HG02884 (cell line): ENCODE data around the gene AKAP10.
"Not testable (repeated sequence)": the region's sequence is repeated elsewhere in the genome, so short reads cannot be mapped to it uniquely, and the experiment has no call there.

ENCODE experiments used
- ATAC-seq: cut with Tn5 transposase; IDR thresholded peaks from one replicate; pipeline ENCODE4 v1.9.1; 2021; ENCODE audit warnings: mild to moderate bottlenecking, moderate library complexity; ENCODE audit not compliant: unreplicated experiment

AKAP10 gene

DNA sequence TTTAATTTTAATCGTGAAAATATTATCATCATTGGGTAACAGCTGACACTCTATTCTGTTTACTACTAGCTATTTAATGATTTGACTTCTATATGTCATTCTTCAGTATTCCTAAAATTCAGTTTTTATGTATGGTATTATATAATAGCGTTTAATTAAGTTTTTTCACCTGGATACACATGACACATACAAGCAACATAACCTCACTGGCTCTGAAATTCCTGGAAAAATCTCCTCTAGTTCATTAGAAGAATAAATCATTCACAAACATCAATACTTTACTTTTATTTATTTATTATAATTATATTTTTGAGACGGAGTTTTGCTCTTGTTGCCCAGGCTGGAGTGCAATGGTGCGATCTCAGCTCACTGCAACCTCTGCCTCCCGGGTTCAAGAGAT is 44.0 kb downstream of the AKAP10 start:
- no peak for ATAC-seq

GRCh38 chr17:19933221-19933620 is 44.4 kb downstream of the AKAP10 start:
- ATAC-seq = no peak

GRCh38 chr17:19928299-19928698 is 49.3 kb downstream of the AKAP10 start:
- no peak for ATAC-seq

- ATAC-seq = no peak
These were observed 62.2 kb downstream of the AKAP10 start for GRCh38 chr17:19915245-19915978.

GRCh38 chr17:19911033-19911432 is 66.6 kb downstream of the AKAP10 start:
- no peak for ATAC-seq

DNA sequence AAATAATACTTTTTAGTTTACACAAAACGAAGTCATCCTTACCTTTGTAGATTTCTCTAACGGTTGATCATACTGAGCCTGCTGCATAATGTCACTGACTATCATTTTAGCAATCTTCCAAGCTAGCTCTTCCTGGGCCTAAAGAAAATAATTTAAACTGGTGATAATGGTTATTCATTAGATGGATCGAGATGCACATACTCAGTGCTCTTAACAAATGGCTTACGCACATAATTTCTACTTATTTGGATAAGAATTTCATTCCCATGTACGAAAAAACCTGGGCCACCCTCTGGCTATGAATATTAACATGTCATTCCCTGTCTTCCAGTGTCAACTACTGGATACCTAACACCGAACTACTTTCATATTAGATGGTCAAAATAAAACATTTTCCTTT is 68.5 kb downstream of the AKAP10 start:
- ATAC-seq = no peak

GRCh38 chr17:19905502-19905901 is 72.1 kb downstream of the AKAP10 start:
- no peak for ATAC-seq

GRCh38 chr17:19904924-19905323 is 72.7 kb downstream of the AKAP10 start:
- ATAC-seq = no peak

DNA sequence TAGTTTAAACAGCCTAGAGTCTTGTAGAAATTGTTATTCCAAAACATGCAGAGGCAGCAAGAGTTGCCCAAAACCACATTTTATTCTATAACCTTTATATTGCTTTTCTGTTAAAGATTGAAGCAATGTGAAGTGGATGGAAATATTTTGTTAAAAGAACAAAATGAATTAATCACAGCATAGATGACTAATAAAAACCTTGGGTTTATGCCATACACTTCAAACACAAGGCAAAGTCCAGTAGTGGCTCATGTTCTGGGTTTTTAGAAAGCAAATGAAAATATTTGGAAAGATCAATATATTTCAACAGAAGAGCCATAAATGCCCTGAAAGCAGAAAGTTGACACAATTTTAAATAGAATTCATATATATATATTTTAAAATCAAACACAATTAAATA is 73.2 kb downstream of the AKAP10 start:
- ATAC-seq = no peak

DNA sequence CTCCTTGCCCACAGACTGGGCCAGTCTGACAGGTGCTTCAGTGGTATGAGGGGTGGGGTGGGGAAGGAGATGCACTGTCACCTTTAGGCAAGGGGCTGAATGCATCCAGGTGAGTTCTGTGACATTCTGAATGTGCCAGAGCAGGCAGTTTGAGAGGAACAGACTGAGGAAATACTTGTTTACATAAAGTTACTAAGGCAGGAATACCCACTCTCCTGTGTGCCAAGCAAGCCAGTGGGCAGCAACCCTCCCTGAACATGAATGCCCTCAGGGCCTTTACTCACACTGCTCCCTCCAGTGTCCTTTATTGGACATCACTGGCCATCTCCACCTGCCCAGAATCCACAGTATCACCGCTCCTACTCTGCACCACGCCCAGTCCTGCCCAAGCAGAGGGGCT is 76.8 kb downstream of the AKAP10 start:
- ATAC-seq = no peak

DNA sequence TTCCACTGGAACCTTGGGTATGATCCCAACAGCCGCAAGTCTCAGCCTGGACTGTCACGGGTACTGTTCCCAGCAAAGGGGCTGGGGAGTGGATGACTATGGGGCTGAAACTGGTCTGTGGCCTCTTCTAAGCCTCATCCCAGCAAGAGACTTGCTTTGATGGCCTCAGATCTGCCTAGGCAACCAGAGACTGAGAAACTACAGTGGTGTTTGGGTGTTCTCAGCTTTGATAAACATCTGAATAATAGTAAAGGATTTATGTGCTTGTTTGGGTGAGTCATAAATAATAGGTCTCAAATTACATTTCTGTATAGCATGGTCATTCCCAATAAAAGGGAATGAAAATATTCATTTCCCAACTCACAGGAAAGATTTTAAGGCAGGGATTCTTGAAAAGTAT is 79.7 kb downstream of the AKAP10 start:
- ATAC-seq = no peak

- no peak for ATAC-seq
These were observed 80.4 kb downstream of the AKAP10 start for GRCh38 chr17:19897090-19897837.

- no peak for ATAC-seq
These were observed 80.9 kb downstream of the AKAP10 start for GRCh38 chr17:19896679-19897078.

GRCh38 chr17:19890554-19890953 is 87.1 kb downstream of the AKAP10 start:
- ATAC-seq = not testable (repeated sequence)

GRCh38 chr17:19890001-19890400 is 87.6 kb downstream of the AKAP10 start:
- not testable (repeated sequence) for ATAC-seq

GRCh38 chr17:19886116-19886515 is 91.5 kb downstream of the AKAP10 start:
- ATAC-seq = no peak

DNA sequence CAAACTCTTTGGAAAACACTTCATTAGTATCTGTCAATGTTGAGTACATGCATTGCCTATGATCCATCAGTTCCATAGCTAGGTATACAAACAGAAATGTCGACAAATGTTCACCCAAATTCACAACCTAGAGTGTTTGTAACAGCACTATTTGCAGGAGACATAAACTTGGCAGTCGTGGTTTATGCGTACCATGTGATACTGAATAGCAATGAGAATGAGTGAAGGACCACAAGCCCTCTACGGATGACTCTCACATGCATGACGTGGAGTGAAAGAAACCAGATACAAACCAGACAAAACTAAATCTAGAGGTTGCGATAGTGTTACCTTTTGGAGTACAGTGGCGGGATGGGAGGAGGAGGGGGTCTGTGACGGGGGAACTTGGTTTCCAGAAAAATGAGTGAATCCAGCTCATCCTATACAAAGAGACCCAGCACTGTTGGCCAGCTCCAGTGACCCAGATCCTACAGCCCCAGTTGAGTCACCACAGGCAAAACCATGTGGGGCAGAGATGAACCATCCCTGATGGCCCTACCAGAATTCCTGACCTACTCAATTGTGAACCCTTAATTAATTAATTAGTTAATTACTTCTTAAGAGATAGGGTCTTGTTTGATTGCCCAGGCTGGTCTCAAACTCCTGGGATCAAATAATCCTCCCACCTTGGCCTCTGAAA is 94.0 kb downstream of the AKAP10 start:
- no peak for ATAC-seq

DNA sequence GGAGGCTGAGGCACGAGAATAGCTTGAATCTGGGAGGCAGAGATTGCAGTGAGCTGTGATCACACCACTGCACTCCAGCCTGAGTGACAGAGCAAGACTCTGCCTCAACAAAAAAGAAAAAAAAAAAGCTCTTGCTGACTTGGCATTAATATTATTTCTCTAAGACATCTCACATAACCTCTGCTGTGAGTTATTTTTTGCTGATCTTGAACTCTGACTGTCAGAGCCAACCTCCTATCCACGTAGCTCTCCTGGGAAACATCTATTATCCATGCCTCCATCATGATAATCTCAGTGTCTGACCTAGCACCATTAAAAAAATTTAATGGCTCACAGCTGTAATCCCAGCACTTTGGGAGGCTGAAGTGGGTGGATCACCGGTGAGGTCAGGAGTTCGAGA is 97.2 kb downstream of the AKAP10 start:
- no peak for ATAC-seq

DNA sequence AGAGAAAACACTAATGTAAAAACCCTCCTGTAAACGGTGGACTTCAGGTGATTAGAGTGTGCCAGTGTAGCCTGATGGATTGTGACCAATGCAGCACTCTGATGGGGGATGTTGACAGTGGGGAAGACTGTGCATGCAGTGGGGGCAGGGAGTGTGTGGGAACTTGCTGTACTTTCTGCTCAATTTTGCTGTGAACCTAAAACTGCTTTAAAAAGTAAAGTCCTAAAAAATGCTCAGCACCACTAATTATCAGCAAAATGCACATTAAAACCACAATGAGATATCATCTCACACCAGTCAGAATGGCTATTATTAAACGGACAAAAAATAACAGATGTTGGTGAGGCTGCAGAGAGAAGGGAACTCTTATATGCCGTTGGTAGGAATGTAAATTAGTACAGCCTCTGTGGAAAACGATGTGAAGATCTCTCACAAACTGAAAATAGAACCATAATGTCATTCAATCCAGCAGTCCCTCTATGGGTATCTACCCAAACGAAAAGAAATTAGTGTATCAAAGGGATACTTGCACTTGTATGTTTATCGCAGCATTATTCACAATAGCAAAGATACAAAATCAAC is 100.2 kb downstream of the AKAP10 start:
- ATAC-seq = no peak

DNA sequence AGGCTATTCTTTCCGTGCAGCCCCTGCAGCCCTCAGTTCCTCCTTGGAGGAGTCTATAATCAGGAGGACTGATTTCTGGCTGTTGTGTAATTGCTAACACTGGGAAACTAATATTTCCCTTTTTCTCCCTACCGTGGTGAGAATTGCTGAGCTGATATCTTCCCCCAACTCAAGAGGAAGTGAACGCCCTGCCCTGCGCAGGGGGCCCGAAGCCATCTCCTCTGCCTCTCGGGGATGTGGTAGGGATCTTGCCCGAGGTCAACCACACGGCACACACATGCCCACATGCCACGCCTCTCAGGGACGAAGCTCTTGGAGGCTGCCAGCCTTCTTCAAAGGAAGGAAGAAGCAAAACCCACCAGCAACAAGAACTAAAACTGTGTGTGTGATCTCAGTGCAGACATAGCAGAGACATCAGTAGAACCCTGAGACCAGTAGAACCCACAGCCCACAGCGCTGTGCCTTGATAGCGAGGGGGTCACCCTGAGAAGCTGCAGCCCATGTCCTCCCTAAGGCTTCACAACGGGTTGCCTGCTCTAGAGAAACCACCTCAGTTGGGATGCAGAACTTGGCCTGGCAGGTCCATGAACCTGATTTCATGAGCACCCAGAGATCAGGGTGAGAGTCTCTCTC is 101.0 kb downstream of the AKAP10 start:
- no peak for ATAC-seq

DNA sequence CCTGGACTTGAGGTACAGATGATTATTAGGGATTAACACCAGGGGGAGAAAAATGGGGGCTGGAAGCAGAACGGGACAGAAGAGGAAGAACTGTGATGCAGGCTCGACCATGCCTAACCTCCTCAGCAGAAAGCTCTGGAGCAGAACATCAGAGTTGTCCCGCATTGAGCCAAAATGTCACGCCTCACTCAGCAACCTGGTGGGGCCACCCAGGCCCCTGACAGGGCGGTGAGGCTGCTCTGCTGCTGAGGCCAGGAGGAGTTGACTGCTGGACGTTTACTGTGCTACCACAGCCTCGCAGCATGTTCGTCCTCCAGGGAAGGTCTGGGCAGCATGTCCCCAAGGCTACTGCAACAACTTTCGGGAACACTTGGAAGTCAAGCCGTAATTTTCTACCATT is 103.4 kb downstream of the AKAP10 start:
- no peak for ATAC-seq
